ENCODE measurements around the gene ZNF674.
"Not testable (repeated sequence)": the region's sequence is repeated elsewhere in the genome, so short reads cannot be mapped to it uniquely, and the experiment has no call there.

The ZNF674 gene

DNA sequence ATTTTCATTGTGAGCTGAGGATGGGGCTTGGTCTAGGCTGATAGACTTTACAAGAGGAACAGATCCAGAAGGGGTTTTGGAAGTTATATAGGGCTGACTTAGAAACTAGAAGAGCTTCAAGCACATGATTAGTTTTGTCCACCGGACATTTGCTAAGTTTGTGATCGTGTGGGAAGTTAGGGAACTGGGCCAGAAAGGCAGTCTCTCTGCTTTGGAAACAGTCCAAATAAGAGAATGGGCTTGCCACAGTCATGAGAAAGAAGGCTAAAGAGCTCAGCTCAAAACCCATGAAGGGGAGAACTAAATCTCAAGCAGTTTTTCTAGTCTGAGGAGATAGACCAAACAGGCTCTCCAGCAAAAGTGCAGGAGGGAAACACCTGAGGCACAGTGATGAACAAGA is 67.8 kb downstream of the ZNF674 start:
- DNase-seq (ENCODE audit: low read depth in 2 of 2): no peak

DNA sequence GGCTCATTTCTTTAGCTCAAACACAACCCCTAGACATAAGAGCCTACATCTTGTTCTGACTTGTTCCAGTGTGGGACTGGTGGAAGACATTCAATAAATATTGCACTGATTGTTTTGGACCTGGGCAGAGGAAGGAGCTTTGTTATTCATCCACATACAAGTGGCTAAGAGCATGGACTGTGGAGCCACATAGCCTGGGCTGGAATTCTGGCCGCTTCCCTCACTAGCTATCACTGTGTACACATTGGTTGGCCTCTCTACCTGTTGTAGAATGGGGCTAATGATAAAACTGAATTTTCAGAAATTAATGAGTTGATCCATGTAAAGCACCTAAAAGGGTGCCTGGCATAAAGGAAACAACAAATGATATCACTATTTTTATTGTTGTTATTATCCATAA is 80.0 kb downstream of the ZNF674 start:
- DNase-seq (ENCODE audit: low read depth in 2 of 2): no peak

GRCh38 chrX:46463682-46464081 is 81.5 kb downstream of the ZNF674 start:
- DNase-seq (ENCODE audit: low read depth in 2 of 2): no peak

GRCh38 chrX:46461660-46462191 is 83.5 kb downstream of the ZNF674 start:
- no peak for DNase-seq (ENCODE audit: low read depth in 2 of 2)

DNA sequence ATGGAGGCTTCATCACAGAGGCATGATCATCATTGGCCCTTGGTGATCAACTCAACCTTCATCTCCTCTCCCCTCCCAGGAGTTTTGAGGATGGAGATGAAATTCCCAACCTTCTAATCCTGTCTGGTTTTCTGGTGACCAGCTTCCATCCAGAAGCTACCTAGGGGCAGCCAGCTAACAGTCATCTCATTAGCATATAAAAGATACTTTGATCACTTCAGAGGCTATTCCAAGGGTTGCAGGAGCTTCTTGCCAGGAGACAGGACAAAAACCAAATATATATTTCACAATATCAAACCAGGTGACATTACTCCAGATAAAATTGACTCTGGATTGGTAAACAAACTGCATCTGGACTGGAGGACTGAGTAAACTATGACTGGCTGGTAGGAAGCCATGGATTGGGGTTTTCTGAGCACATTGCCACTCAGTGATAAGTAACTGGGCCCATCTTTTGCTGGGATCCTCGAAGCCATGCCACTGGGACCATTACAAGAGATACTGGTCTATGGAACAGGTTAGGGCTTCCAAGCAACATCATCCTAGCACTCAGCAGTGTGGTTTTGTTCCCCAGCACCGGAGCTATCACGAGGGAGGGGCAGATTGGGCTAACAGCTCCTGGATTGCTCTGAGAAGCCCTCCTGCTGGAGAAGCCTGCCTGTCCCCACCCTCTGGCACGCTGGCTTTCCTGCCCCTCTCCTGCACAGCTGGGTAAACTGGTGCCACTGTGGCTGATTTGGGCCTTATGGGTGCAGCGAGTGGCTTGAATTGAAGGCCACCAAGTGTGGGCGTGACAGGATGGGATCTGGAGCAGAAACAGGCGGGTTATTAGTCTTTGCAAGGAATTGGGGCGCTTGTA is 84.2 kb downstream of the ZNF674 start:
- not testable (repeated sequence) for DNase-seq (ENCODE audit: low read depth in 2 of 2)

- no peak for DNase-seq (ENCODE audit: low read depth in 2 of 2)
Observed at GRCh38 chrX:46459603-46460002, 85.6 kb downstream of the ZNF674 start.

- no peak for DNase-seq (ENCODE audit: low read depth in 2 of 2)
Observed at GRCh38 chrX:46456125-46456922, 88.9 kb downstream of the ZNF674 start.

Data from stimulated activated CD8-positive, alpha-beta memory T cell treated with anti-CD3 and anti-CD28 coated beads, Interleukin-7, amount 100 ng/mL, for 1 hour (primary cell).